8988T (cell line): ENCODE data around the gene LTBP4.
"Not testable (repeated sequence)": the region's sequence is repeated elsewhere in the genome, so short reads cannot be mapped to it uniquely, and the experiment has no call there.

Source experiments
- DNase-seq: peaks from one replicate; pipeline ENCODE4 v3.0.0; 2011

The LTBP4 gene

DNA sequence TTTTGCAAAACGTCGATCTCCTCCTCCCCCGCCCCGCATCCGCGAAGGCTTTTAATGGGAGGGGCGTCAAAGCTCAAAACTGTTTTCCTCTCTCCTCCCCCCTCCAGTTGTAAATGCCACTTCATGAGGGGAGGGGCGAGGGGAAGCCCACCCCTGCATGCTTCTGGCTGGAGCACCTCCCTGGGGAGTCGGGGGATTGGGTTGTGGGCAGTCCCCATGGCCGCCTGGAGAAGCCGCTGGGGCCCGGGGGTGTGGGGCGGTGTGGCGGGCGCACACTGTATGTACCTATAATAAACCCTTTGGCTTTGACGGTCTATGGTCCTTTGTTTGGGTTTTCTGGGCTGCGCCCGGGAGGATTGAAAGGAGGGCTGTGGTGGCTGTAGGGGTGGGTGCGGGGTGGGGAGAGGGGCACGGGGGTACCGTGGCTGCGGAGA lies 25.0 kb upstream of the LTBP4 start:
- no peak for DNase-seq

DNA sequence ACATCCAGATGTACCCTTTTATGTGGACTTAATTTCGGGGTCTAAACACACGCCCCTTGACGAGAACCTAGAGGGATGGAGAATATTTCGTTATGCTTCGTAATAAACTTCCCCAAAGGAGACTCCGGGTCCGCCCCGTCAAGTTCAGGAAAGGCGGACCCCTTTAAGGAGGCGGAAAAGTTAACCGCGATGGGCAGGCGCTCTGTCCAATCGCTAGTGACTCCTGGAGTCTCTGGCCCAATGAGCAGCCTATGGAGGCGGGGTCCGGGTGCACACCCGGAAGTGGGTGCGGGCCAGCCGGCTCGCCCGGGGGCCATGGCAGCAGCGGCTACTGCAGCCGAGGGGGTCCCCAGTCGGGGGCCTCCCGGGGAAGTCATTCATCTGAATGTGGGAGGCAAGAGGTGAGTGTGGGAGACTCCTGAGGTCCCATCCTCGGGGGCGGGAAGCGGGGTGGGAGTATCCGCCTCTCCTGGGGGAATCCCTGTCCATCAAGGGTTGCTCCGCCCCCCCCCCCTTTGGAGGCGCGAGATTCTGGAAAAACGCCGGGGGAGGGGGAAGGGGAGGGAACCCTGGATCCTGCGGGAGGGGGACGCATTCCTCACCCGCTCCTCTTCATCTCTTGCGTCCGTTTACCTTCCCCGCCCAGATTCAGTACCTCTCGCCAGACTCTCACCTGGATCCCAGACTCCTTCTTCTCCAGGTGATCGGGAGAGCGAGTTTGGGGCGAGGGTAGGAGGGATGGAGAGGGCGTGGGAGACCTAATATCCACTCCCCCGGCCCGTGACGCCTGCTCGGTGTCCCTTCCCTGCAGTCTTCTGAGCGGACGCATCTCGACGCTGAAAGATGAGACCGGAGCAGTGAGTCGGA lies 24.4 kb upstream of the LTBP4 start, which contains the start of gene SHKBP1:
Gene SHKBP1, plus strand, starts transcription at position 289 of the 867 bp plus-strand sequence. Its CDS starts 27 bp downstream, at position 316.
- DNase-seq: peak; percentile 90

DNA sequence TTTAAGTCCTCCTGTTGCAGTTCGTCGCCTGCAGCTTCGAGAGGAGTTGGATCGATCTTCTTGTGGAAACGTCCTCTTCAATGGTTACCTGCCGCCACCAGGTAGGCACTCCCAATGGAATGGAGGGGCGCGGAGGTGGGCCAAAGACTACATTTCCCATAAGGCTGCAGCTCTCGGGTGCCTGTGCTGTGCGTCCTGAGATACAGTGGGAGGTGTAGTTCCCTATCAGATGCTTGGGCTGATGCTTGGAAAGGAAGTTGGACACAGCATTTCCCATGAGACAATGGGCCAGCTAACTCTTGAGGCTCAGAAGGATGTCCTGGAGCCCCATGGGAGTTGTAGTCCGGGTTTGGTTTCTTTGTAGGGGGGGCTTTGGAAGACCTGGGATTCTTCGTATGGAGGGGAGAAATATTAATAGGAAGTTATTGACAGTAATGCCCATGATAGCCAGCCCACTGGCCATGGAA lies 22.7 kb upstream of the LTBP4 start:
- DNase-seq: no peak

DNA sequence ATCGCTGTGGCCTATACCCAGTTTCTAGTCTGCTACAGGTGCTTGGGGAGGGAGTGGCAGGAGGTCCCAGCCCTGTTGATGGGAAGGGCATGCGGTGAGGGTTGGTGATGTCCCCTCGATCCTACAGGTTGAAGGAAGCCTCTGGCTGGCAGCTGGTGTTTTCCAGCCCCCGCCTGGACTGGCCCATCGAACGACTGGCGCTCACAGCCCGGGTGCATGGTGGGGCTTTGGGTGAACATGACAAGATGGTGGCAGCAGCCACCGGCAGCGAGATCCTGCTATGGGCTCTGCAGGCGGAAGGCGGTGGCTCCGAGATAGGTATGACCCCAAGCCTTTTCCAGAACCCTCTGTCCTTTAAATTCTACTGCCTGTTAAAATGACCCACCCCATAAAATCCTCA lies 20.6 kb upstream of the LTBP4 start:
- no peak for DNase-seq

DNA sequence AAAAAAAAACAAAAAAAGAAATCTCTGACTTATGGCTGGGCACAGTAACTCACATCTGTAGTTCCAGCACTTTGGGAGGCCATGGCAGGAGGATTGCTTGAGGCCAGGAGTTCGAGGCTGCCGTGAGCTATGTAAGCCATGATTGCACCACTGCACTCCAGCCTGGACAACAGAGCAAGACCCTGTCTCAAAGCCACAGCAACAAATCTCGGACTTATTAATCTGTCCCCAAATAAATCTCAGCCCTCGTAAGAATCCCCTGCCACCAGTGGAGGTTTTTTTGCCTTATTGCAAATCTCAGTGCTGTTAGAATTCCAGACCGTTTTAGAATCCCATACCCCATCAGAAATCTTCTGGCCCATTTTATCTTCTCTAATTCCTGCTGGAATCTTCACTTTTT lies 19.6 kb upstream of the LTBP4 start:
- no peak for DNase-seq

DNA sequence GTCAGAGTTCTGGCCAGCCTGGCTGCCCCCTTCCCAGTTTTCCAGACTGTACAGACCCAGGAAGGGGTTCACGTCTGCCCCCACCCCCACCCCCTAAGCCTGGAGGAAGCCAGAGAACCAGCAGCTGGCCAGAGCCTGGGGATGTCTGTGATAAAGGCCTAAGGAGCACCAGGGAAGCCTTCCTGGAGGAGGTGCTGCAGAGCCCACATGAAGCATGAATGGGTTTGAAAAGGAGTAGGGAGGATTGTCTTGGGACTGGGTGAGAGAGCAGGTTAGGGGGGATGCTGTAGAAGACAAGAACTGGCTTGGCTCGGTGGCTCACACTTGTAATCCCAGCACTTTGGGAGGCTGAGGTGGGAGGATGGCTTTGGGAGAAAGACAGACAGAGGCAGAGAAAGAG lies 18.7 kb upstream of the LTBP4 start:
- DNase-seq: no peak

DNA sequence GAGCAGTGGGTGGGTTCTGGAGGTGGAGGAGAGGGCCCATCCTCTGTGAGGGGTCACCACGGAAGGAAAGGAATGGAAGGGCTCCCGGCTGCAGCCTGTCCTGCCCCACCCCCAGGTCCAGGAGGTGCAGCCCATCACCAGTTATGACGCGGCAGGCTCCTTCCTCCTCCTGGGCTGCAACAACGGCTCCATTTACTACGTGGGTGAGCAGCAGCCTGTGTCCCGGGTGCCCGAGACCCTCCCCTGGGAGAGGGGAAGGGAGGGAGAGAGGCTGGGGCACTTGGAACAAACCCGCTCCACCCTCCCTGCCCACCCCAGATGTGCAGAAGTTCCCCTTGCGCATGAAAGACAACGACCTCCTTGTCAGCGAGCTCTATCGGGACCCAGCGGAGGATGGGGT lies 17.9 kb upstream of the LTBP4 start:
- no peak for DNase-seq

DNA sequence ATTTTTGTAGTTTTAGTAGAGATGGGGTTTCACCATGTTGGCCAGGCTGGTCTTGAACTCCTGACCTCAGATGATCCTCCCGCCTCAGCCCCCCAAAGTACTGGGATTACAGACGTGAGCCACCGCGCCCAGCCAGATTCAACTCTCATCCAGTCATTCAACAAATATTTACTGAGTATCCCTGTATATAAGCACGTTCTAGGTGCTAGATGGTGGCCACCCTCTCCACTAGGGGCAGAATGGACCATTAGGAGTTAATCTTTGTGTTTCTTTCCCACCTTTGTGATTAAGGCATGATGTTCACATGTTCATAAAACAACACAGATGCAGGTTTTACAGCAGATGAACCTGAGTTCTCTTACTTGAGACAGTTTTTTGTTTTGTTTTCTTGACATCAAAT lies 17.2 kb upstream of the LTBP4 start:
- DNase-seq: no peak

DNA sequence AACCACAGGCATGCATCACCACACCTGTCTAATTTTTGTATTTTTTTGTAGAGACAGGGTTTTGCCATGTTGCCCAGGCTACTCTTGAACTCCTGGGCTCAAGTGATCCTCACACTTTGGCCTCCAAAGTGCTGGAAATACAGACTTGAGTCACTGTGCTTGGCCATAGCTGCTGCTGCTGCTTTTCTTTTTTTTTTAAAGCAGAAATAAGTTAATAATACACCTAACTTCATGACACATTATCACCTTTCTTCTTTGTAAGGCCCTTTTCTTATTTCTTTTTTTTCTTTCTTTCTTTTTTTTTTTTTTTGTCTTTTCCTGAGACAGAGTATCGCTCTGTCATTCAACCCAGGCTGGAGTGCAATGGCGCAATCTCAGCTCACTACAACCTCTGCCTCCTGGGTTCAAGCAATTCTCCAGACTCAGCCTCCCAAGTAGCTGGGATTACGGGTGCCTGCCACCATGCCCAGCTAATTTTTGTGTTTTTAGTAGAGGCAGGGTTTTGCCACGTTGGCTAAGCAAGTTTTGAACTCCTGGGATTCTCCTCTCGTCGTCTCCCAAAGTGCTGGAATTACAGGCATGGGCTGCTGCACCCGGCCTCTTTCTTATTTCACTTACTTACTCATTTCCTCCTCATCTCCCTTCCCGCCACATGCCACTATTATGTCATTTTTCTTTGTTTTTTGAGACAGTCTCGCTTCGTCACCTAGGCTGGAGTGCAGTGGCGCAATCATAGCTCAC lies 15.8 kb upstream of the LTBP4 start:
- DNase-seq: no peak

DNA sequence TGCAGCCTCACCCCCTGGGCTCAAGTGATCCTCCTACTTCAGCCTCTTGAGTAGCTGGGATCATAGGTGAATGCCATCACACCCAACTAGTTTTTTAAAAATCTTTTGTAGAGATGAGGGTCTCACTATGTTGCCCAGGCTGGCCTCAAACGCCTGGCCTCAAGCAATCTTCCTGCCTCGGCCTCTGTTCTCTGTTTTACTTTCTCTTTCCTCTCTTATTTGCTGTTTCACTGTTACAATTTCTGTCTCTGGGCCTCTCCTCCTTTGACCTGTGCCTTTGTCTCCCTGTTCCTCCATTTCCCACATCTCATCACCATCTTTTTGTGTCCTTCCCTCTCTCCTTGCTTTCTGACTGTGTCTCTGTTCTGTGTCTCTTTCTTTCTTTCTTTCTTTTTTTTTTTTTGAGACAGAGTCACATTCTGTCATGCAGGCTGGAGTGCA lies 15.2 kb upstream of the LTBP4 start:
- no peak for DNase-seq

DNA sequence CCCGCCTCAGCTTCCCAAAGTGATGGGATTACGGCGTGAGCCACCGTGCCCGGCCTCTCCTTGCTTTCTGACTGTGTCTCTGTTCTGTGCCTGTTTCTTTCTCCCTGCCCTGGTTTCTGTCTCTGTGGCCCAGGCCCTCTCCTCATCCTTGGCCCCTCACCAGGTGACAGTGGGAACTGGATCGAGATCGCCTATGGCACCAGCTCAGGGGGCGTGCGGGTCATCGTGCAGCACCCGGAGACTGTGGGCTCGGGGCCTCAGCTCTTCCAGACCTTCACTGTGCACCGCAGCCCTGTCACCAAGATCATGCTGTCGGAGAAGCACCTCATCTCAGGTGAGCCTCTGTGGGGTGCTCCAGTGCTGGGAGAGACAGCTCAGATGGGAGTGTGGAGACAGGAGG lies 14.6 kb upstream of the LTBP4 start:
- no peak for DNase-seq

DNA sequence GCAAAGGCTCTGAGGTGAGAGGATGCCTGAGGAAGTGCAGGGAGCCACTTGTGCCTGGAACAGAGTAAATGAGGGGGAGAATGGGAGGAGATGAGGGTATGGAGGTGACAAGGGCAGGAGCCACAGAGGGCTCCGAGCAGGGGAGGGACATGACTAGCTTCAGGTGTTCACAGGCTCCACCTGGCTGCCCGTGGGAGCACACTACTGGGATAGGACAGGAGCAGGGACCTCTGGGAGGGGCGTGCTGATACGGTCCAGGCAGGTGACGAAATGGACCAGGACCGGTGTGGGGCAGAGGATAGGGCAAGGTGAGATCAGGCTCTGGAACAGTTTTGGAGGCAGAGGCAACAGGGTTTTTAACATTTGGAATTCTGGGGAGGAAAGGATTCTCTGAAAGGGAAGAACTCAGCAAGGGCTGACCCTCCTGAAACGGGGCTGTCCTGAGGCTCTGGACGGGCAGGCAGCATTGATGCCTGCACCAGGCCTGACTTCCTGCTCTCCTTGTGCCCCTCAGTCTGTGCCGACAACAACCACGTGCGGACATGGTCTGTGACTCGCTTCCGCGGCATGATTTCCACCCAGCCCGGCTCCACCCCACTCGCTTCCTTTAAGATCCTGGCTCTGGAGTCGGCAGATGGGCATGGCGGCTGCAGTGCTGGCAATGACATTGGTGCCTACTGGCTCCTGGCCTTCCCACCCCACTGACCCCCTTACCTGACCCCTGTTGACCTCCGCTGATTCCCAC lies 12.9 kb upstream of the LTBP4 start:
- no peak for DNase-seq

DNA sequence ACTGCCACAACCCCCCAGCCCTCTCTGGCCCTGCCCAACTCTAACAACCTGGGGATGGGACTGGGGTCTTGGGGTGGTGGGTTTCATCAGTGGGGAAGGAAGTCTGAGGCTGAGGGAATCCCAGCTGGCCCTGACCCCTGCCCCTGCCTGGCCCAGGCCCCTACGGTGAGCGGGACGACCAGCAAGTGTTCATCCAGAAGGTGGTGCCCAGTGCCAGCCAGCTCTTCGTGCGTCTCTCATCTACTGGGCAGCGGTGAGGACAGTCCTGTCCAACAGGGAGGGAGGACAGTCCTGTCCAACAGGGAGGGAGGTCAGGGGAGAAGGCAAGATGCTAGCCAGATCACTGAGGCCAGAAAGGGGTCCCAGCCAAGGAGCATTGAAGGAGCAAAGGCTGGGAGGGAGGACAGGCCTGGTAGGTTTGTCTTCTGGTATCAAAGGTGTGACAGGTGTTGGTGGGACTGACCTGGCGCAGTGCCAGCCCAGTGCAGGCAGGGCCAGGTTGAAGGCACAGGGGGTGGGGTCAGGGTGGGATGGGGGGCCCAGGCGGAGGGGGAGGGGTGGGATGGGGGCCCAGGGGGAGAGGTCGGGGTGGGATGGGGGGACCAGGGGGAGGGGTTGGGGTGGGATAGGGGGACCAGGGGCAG lies 12.1 kb upstream of the LTBP4 start:
- no peak for DNase-seq

DNA sequence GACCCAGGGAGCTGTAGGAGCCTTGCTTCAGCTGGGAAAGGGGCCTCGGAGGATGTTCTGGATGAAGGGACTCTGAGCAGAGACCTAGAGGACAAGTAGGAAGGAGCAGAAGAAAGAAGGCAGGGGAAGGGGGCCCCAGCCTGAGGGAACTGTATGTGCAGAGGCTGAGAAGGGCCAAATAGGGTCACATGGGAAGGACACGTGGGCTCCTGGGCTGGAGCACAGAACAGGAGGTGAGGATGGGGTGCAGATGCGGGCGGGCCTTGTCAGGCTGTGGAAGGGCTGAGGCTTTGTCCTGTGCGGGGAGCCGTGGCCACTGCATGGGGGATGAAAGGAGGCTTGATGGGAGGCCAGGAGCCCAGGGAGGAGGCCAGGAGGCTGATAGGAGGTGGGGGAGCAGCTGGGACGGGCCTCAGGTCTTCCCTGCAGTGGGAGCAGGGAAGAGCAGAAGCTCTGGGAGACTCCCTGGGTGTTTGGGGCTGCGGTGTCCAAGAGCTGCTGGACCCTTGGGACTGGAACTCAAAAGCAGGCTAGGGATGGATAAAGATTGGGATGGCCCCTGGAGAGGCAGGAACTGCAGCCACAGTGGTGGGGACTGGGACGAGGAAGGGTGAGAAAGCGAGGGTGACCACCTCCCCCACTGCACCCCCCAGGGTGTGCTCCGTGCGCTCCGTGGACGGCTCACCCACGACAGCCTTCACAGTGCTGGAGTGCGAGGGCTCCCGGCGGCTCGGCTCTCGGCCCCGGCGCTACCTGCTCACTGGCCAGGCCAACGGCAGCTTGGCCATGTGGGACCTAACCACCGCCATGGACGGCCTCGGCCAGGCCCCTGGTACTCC lies 11.4 kb upstream of the LTBP4 start:
- no peak for DNase-seq

DNA sequence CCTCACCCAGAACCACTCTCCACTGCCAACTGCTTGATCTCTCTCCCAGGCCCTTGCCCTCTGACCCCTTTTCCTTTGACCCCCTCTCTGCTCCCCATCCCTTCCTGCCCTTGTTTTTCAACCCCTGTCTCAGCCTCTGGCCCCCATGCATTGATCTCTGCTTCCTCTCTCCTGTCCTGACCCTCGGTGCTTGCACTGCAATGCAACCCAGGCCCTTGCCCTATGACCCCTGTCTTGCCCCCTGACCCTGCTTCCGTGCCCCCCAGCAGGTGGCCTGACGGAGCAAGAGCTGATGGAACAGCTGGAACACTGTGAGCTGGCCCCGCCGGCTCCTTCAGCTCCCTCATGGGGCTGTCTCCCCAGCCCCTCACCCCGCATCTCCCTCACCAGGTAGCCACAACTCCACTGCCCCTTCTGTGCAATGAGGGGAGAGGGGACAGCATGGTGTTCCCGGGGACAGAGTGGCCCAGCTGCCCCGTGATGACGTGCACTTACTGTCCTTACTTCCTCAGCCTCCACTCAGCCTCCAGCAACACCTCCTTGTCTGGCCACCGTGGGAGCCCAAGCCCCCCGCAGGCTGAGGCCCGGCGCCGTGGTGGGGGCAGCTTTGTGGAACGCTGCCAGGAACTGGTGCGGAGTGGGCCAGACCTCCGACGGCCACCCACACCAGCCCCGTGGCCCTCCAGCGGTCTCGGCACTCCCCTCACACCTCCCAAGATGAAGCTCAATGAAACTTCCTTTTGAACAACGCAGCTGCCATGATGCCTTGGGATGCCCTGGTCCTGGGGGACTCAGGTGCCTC lies 10.5 kb upstream of the LTBP4 start:
- DNase-seq: no peak

DNA sequence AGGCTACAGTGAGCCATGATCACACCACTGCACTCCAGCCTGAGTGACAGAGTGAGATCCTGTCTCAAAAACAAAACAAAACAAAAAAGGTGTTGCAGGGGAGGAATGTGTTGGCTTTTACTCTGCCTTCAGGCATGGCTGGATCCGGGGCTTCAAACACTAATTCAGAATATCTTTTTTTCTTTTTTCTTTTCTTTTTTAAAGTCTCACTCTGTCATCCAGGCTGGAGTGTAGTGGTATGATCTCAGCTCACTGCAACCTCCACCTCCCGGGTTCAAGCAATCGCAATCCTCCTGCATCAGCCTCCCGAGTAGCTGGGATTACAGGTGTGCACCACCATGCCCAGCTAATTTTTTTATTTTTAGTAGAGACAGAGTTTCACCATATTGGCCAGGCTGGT lies 9.4 kb upstream of the LTBP4 start:
- not testable (repeated sequence) for DNase-seq

DNA sequence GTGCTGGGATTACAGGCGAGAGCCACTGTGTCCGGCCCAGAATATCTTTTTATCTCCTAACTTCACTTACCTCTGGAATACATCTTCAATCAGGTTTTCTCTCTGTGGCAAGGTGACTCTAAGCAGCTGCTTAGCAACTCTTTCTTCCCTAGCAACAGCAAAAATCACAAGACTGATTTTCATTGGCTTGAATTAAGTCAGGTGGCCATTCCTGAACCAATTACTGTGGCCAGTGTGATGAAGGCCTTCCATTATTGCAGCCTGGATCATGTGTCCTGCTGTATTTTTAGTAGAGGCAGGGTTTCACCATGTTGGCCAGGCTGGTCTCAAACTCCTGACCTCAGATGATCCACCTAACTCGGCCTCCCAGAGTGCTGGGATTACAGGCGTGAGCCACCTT lies 9.0 kb upstream of the LTBP4 start:
- no peak for DNase-seq

DNA sequence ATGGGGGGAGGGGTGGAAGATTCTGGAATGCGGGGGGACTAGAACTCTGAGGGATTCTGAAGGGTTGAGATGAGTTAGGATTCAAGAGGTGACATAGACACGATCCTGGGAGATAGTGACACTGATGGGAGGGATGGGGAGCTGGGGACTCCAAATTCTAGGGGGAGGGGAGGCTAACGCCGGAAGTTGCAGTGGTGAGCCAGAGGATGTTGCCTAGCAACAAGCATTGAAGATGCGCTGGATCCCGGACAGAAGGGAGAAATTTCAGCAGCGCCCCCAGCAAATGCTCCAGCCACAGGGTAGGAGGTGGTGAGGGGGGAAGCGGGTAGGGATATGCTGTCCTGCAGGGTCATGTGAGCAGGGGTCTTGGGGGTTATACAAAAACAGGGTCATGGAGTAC lies 6.9 kb upstream of the LTBP4 start:
- no peak for DNase-seq

DNA sequence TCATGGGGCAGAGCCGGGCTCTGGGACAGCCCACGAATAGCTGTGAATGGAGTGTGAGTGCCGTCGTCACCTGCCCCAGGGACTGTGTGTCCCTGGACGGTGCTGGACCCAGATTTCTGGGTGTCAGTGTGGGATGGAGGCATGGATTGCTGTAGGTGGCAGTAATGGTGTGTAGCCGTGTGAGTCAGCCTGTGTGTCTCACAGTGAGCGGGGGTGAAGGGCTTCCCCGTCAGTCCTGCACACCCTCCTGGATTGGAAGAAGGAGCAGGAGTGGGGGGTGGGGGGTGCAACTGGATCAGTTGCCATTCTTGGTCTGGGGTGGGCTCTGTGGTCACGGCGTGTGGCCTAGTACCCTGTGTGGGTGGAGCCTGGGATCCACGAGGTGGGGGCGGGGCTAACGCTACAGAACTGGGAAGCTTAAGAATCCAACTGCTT lies 6.5 kb upstream of the LTBP4 start:
- DNase-seq: no peak

DNA sequence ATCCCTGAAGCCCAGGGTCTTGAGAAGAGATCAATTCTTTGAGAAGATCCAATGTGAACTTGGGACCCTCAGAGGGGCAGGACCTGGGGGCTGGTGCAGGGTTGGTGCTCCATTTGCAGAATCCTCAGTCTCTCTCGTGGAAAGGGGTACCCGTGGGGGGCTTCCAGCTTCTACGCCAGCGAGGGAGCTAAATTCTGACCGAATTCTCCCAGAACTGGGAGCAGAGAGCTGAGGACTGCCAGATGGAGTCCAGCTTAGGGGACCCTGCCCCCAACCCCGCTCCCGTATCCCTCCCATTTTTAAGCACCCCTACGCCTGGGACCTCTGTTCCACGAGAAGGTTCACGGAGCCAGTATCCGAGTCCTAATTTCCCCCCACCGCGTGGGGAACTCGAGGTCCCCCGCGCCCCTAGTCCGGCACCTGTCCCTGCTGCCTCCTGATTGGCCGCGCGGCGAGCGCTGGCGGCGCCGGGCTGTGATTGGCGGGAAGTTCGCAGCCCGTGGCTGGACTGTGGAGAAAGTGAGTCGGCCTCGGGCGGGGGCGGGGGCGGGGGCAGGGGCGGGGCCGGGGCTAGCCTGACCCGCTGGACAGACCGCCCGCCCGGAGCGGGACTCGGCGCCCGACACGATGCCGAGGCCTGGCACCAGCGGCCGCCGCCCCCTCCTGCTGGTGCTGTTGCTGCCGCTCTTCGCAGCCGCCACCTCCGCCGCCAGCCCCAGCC lies 4.4 kb upstream of the LTBP4 start:
- DNase-seq: no peak
